KOPT-K1 (cell line): Measurements from ENCODE around the gene STS.
"Not testable (repeated sequence)": the region's sequence is repeated elsewhere in the genome, so short reads cannot be mapped to it uniquely, and the experiment has no call there.

ENCODE experiments used
- H3K27ac ChIP-seq: fragments of 200-600 bp; sonication (generic); 2 replicates; pipeline ENCODE4 v1.5.1; 2016; ENCODE audit warnings: antibody characterized with exemption, mild to moderate bottlenecking, low read depth, low read length; ENCODE audit not compliant: poor library complexity, severe bottlenecking
- H3K36me3 ChIP-seq: fragments of 200-600 bp; sonication (generic); 2 replicates; pipeline ENCODE4 v1.5.1; 2017; ENCODE audit warnings: antibody characterized with exemption, mild to moderate bottlenecking, low read length, moderate library complexity; ENCODE audit not compliant: insufficient read depth
- H3K9me3 ChIP-seq: fragments of 200-600 bp; sonication (generic); 2 replicates; pipeline ENCODE4 v1.5.1; 2017; ENCODE audit warnings: antibody characterized with exemption, low read length, mild to moderate bottlenecking; ENCODE audit not compliant: insufficient read depth, poor library complexity, severe bottlenecking

STS gene

DNA sequence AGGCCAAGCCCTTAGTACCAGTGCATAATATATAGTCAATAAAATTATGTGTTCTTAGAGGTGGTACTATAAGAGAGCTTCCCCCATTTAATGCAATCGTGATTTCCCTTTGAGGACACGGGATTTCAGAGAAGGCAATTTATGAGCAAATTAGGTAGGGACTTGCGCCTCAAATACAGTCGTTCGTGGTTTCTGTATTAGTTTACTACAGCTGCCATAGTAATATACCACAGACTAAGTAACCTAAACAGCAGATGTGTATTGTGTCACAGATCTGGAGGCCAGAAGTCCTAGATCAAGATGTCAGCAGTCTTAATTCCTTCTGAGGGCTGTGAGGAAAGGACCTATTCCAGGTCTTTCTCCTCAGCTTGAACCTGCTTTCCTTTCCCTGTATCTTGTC is 1.9 kb downstream of the STS start:
- Histone ChIP-seq H3K9me3 (no peaks in the 10 kb centered on the region), H3K36me3 (no peaks in the 10 kb centered on the region; the same call in 1 of the 2 replicates), H3K27ac (no peak overlapping the region)

DNA sequence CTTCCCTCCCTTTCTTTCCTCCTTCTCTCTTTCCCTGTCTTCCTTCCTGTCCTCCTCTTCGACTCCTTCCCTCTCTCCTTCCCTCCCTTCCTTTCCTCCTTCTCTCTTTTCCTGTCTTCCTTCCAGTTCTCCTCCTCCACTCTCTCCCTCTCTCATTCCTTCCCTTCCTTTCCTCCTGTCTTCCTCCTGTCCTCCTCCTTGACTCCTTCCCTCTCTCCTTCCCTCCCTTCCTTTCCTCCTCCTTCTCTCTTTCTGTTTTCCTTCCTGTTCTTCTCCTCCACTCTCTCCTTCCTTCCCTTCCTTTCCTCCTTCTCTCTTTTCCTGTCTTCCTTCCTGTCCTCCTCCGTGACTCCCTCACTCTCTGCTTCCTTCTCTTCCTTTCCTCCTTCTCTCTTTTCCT is 5.7 kb downstream of the STS start:
- Histone ChIP-seq H3K9me3 (no peaks in the 10 kb centered on the region), H3K36me3 (no peaks in the 10 kb centered on the region), H3K27ac (no peak overlapping the region)

DNA sequence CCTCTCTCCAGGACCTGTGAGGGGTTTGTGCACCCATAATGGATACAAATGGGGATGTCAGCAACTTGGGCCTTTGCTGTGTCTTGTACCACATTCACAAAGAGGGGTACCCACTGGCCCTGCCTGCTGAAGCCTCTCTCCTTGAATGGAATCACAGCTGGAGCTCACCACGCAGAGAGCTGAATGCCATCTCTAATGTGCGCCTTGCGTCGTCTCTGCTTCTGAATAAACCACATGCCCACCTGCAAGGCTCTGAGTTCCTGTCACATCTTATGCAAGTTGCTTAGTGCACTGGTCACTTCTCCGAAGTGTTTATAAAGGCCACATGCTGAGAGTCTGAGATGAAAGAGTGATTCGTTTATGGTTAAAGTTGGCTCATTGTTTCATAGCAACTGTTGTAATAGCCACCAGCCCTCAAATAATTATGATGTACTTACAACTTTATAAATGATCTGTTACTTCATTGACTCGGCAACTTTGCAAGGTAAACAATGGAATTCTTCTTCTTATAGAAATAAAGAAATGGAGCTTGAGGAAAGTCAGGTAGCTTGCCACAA is 6.6 kb downstream of the STS start:
- Histone ChIP-seq H3K9me3 (no peaks in the 10 kb centered on the region), H3K36me3 (no peaks in the 10 kb centered on the region), H3K27ac (no peak overlapping the region)

DNA sequence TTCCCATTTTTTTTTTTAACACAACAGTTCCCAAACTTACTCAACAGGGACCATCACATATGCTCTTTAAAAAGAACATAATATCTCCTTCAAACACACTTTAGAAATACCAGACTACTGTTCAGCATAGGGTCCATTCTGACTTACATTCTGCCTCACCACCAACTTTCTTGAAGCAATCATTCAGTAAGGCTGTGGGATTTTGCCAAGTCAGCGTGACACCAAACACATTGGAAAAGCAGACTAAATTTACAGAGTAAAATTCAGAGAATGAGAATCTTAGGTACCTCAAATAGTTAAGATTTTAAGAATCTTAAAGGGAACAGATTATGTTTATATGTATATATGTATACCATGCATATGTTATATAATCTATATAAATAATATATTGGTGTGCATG is 7.7 kb downstream of the STS start:
- no peak overlapping the region for H3K27ac ChIP-seq
- no peaks in the 10 kb centered on the region for H3K36me3 ChIP-seq
- H3K9me3 ChIP-seq, result no peaks in the 10 kb centered on the region

DNA sequence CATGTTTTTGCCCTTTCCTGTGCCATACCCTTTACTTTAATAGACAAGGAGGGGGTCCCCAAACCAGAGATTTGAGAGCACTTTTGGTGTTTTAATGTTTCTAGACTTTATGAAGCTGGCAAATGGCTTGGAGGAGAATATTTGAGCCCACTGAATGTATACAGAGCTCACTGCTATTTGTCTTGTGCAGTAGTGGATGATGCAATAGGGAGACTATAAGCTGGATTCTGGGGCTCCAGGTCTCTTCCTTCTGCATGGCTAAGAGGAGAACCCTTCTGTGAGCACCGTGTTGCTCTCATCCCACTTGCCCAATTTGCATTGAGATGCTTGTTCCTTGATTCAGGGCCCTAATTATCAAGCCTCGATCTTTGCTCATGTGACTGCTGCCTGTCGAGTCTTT is 9.4 kb downstream of the STS start:
- Histone ChIP-seq H3K27ac (no peak overlapping the region), H3K9me3 (no peaks in the 10 kb centered on the region), H3K36me3 (no peaks in the 10 kb centered on the region)

DNA sequence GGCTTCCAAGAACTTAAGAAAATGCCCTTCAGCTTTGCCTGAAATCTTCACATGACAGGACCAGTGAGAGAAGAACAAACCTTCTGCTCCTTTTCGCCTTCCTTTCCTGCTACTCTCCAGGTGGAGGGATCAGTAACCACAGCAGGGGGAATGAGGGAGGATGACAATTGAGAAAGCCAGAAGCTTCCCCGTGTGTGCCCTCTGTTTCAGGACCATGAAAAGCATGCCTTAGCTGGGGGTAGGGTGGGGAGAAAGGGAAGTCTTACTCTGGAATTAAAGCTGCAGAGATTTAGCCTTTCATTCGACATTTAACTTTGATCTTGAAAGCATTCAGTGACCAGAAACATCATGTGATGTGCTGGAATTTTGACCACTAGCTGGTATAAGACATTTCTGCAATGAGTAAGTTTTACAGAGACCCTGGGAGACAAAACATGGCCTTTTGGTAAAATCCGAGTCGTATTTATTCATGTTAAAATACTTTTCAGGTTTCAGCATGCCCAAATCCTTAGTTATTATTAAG is 11.0 kb downstream of the STS start:
- no peaks in the 10 kb centered on the region for H3K9me3 ChIP-seq
- H3K27ac ChIP-seq, result no peak overlapping the region
- no peaks in the 10 kb centered on the region for H3K36me3 ChIP-seq

DNA sequence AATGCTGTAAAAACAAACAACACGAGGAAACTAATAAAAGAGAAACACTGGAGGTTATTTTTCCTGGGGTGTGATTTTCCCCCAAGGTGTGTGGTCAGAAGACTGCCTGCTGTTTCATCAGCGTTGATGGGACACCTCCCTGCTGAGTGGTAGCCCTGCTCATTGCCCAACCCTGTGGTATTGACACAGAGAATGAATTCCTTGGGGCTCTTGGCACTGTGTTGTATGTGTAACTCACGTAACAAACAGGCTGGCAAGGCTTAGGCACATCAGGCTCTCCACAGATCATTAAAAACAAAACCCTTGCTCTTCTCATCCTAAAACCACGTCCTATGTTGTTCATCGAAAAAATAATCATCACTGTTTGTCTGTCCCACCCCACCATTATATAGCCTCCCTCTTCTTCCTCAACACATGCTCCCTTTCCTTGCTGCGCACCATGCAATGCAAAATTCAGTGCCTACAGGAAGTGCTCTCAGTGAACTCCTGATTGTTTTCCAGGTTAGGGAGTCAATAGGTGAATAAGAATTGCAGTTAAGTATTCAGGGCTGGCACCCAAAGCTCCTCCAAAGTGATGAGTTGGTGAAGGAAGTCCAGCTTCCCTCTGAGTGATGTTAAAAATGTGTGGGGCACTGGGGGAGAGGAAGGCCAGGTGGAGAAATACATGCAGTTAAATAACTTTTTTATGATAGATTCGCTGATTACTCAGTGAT is 11.8 kb downstream of the STS start:
- Histone ChIP-seq H3K9me3 (no peaks in the 10 kb centered on the region), H3K36me3 (no peaks in the 10 kb centered on the region), H3K27ac (no peak overlapping the region)

DNA sequence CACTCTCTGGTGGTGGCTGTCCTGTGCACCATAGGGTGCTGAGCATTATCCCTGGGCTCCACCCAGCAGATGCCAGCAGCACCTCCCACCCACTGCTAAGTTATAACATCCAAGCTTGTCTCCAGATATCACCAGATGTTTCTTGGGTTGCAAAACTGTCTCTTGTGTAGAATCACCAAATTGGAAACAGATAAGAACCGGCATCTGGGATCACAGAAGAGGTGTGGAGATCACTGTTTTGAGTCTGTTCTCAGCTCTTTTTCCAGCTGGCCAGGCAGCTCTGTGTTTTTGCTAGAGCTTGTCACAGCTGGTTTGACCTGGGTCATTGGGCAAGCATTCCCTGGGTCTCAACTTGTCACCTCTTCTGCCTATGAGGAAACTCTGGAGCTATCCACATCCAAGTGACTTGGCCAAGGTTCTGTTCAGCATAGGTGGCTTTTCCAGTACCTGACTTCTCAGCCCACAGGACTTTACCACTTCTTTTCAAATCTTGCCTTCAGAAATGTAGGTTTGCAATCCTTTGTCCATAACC is 15.7 kb downstream of the STS start:
- H3K27ac ChIP-seq, result no peak overlapping the region
- peaks cover 4% of the 10 kb centered on the region for H3K9me3 ChIP-seq
- no peaks in the 10 kb centered on the region for H3K36me3 ChIP-seq

DNA sequence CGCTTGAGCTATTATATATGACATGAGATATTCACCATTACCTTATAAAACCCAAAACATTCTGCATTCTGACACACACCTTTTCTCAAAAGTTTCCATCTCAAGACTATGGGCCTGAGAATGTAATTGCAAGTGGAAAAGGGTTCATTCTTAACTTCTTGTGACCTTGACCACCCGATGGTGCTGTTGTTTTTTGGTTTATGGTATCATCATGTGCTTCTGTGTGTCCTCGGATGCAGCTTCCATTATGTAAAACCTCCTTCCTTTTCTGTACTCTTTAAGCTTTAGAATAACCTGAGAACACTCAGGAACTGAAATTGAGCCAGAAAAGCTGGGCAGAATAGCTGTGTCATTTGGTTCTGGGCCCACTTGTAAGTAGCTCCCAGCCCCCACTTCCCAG is 16.7 kb downstream of the STS start:
- Histone ChIP-seq H3K27ac (no peak overlapping the region), H3K36me3 (no peaks in the 10 kb centered on the region), H3K9me3 (peaks cover 4% of the 10 kb centered on the region)

DNA sequence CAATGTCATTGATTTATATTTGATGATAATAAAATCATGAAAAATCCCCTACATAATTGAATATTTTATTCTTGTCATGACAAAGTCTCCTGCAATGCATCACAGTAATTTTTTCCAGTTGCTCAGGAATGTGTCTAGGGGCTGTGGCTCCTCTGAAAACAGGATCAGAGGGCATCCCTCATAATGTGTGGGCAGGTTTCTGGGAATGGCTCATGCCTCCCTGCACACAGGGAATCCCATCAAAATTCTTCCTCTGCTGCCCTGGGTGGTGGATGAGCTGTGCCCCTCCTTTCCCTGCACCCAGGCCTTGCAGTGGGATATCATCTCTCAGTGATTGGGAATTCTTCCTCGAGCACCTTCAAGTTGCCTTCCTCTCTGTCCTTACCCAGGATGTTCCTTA is 20.9 kb downstream of the STS start:
- peaks cover 4% of the 10 kb centered on the region for H3K9me3 ChIP-seq

DNA sequence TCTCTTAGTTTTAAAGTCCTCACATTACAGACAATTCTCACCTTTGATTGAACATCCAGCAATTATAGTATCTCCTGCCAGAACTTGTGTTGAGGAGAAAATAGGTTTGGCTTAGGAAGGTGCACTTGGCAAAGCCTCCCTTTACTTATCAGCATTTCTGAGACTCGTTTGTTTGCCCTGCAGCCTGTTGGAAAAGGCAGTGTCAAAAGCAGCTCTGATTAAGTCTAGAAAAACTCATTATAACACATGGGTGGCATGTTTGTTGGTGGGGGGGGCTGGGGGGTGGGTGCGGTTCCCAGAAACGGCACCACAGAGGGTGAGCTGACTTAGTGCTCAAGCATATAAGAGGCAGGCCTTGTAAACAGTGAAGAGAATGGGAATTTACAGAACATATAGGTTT is 22.1 kb downstream of the STS start:
- Histone ChIP-seq H3K9me3 (peaks cover 4% of the 10 kb centered on the region), H3K36me3 (no peaks in the 10 kb centered on the region), H3K27ac (no peak overlapping the region)

More for the DNA sequence above, 20.9 kb downstream of the STS start:
- no peaks in the 10 kb centered on the region for H3K36me3 ChIP-seq
- no peak overlapping the region for H3K27ac ChIP-seq

DNA sequence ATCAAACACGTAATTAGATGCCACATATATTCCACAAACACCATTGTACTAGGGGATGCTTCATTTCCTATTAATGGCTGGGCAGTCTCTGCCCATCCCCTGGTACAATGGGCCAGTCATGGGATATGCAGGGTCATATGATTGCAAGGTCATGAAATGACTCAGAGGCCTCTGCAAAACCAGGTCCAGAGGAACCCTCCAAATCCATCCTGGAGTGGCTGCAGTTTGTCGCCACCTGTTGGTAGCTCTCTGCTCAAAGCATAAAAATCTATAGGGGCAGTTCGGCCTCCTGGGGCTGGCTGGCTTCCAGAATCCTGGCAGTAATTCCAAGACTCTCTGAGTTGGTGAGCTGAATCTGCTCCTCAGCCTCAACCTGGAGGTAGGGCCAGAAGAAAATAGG is 23.4 kb downstream of the STS start:
- H3K9me3 ChIP-seq, result peaks cover 4% of the 10 kb centered on the region
- H3K27ac ChIP-seq, result no peak overlapping the region
- no peaks in the 10 kb centered on the region for H3K36me3 ChIP-seq

DNA sequence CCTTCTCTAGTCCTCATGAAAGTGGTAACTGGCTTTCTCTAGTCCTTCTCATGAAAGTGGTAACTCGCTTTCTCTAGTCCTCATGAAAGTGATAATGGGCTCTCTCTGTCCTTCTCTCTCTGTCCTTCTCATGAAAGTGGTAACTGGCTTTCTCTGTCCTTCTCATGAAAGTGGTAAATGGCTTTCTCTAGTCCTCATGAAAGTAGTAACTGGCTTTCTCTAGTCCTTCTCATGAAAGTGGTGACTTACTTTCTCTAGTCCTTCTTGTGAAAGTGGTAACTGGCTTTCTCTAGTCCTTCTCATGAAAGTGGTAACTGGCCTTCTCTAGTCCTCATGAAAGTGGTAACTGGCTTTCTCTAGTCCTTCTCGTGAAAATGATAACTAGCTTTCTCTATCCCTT is 31.3 kb downstream of the STS start:
- H3K27ac ChIP-seq, H3K9me3 ChIP-seq, H3K36me3 ChIP-seq: not testable (repeated sequence)

DNA sequence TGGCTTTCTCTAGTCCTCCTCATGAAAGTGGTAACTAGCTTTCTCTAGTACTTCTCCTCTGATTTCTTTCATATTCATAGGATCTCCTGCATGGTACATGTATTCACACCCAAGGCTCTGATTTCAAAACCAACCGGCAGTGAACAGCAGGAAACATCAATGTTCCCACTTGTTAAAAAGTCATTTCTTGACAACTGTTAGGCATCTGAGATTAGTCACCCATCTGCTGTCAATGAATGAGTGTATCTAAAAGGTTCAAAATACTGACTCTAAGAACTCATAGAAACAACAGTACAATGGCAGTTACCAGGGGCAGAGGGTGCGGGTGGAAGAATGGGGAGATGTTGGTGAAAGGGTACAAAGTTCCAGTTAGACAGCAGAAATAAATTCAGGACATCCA is 31.9 kb downstream of the STS start:
- no peaks in the 10 kb centered on the region for H3K9me3 ChIP-seq
- H3K36me3 ChIP-seq, result no peaks in the 10 kb centered on the region
- no peak overlapping the region for H3K27ac ChIP-seq

DNA sequence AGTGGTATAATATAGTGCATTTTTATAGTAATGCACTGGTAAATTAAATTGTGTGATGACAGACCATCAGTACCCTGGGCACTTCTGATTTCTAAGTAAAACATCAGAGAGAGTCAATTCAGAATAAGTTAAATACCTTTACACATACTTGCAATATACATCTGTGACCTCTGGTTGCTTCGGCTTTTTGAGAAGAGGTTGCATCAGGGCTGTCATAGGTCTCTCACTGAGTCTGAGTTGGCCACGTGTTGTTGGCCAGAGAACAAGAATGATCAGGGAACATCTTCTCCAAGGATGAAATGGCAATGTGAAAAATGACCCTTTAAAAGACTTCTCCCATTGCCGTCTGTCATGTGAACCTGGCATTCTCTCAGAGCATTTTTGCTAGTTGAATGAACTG is 37.3 kb downstream of the STS start:
- Histone ChIP-seq H3K27ac (no peak overlapping the region), H3K9me3 (no peaks in the 10 kb centered on the region), H3K36me3 (no peaks in the 10 kb centered on the region)

DNA sequence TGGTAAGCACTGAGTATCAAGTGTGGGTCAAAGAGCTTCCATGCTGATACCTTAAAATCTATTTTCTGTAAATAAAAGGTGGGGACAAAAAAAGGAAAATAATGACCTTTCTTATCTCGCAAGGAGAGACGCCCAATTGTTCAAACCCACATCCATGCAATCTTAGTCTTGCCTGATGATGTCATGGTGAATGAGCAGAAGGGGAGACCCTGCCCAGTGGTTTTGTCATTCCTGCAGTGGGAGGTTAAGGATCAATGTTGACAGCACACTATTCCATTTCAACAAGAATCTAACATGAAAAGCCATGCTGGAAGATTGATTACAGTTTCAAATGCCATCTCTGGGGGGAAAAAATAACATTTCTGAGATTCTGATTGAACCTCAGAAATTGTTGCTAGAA is 41.2 kb downstream of the STS start:
- Histone ChIP-seq H3K36me3 (no peaks in the 10 kb centered on the region), H3K27ac (no peak overlapping the region), H3K9me3 (no peaks in the 10 kb centered on the region)
